Hindlimb muscle (tissue), 1 donor: ENCODE measurements around the gene PIEZO1. TPM values are rescaled to one million over a fixed set of nuclear protein-coding genes. Genes with fewer than 3 reads are reported as not detected.

ENCODE experiments used
- DNase-seq: peaks from one replicate; pipeline ENCODE4 v3.0.0-alpha.2; 2013
- polyA plus RNA-seq: library from polyadenylated mRNA; unstranded; fragments of 120-200 nt; gene quantifications from one replicate; pipeline ENCODE4 v1.2.1, GENCODE V29; 2013; ENCODE audit not compliant: insufficient read length

Gene PIEZO1
- polyA plus RNA-seq, 1 donor = 71.1 TPM

DNA sequence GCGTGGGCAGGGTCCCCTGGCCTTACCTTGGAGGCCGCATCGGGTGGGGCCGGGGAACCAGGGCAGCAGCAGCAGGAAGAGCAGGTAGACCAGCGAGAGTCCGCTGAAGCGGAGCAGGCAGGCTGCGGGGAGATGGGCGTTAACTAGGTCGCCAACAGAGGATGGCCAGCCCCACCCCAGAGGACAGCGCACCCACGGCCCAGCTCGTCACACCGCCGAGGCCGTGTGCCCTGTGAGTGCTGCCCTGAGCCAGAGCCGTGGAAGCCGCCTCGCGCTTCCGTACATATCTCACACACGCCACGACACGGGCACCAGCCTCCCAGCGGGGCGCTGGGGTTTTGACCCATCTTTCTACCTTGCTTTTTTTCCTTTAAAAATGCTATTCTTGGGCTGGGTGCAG, 35.7 kb downstream of the PIEZO1 start:
- no peak for DNase-seq

- DNase-seq = no peak
These were observed 36.7 kb downstream of the PIEZO1 start for GRCh38 chr16:88748364-88748763.

- DNase-seq = no peak
These were observed 37.3 kb downstream of the PIEZO1 start for GRCh38 chr16:88747588-88748301.

GRCh38 chr16:88746506-88746905, 38.5 kb downstream of the PIEZO1 start:
- peak; percentile 81 for DNase-seq

GRCh38 chr16:88744577-88745521, 40.2 kb downstream of the PIEZO1 start:
- DNase-seq = peak; percentile 46

DNA sequence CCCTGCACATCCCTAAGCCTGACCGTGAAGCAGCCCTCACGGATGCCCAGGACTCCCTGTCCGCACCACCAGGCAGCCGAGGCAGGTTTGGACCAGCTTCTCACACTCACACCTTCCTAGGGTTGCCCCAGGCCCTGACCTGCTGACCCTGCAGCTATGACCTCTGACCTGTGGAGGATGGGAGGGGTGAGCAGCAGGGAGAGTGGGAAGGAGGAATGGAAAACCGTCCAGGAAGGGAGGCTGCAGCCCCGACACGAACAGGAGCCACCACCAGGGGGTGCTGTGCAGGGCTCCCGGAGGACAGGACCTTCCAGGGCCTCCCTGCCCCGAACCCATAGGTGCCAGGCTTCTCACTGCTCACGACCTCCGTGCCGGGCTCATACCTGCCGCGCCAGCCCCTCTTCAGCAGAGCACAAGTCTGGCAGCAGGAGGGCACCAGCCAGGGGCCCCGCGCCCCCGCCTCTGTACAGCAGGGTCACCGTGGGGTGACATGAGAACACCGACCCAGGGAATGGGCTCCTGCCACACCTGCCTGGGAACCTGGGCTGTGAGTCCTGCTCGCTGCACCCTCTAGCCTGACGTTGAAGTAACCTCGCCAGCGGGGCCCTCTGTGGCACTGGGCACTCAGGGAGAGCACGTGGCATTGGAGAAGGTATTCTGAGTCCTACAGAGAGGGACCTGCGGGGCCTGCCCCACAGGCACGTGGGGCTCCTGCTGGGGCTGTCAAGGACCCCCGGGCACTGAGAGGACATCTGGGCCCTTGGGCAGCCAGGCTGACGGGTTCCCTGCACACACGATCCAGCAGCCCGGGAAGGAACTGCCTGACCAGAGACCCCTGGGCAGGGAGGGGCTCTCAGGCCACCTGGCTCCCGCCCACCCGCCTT, 41.1 kb downstream of the PIEZO1 start:
- no peak for DNase-seq

GRCh38 chr16:88742896-88743605, 42.0 kb downstream of the PIEZO1 start:
- DNase-seq = no peak

DNA sequence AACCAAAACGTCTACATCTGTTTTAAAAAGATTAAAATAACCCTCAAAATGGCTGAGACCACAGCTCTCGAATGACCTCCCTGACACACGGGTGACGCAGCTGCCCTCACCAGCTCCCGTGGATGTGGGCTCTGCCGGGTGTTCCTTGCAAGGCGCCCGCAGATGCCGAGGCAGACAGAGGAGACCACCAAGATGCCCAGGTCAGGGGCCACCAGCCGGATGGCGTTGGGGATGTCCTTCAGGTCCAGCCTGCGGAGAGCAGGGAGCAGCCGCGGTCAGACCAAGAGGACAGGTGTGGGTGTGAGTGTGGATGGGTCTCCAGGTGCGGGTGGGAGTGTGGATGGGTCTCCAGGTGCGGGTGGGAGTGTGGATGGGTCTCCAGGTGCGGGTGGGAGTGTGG, 43.7 kb downstream of the PIEZO1 start:
- no peak for DNase-seq

GRCh38 chr16:88740727-88741055, 44.3 kb downstream of the PIEZO1 start:
- DNase-seq = no peak

DNA sequence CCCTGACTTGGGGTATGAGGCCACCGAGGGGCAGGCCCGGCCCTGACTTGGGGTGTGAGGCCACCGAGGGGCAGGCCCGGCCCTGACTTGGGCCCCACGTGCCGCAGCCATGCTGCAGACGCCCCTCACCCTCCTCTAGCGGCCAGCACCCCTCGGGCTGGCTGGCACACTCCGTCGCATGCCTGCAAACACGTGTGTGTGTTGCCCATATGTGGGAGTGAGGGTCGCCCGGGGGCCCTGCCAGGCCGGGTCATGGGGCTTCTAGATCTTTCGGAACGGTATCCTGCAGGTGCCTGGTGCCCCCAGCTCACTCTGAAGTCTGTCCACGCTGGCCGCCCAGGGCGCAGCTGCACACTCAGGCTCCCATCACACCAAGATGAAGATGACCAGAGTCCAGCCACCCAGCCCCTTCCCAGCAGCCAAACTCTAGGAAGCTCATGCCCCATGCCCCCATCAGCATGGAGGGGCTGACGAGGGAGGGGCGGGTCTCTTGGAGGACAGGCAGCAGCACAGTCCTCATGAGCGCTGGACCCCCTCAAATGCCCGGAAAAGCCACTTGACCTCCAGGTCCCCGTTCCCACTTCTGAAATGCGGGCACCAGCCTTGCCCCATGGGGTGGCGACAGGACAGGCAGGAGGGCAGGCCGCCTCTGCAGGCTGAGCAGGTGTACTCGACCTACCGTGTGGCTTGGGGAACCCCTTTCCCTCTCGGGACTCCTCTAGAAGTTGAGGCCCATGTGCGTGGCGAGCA, 44.9 kb downstream of the PIEZO1 start:
- DNase-seq = no peak

DNA sequence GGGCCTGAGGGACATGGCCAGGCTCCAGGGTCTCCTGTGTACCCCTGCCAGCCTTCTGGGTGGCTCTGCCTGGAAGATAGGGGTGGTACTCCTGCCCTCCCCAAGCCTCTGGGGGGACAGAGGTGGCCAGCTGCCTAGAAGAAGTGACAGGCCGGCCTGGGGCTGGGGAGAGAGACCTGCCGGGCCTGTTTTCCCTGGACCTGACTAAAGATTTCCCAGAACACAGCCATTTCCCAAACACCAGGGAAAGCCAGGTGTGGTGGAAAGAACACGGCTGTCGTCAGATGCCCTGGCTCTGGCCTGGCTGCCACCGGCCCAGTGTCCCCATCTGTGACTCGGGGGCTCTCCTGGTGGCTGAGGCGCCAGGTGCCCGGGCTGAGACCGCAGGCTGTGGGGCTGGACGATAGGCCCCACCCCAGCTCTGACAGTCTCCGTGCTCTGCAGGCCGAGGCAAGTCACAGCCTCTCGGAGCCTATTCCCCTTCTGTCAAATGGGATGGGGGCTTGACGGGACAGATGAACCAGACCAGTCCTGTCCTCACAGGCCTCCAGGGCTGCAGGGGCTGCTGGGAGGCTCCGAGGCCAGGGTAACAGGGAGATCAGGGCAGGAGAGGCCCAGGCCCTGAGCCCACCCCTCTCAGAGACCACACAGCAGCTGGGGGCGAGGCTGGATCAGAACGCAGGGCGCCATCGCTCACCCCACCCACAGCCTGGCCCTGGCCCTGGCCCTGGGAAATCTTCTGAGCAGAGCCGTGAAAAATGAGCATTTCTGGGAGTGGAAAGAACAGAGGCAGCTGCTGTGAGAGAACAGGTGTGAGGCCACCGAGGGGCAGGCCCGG, 45.7 kb downstream of the PIEZO1 start:
- no peak for DNase-seq

GRCh38 chr16:88738151-88739084, 46.6 kb downstream of the PIEZO1 start:
- DNase-seq = no peak

- peak; percentile 46 for DNase-seq
These were observed 47.5 kb downstream of the PIEZO1 start for GRCh38 chr16:88737298-88738150.

DNA sequence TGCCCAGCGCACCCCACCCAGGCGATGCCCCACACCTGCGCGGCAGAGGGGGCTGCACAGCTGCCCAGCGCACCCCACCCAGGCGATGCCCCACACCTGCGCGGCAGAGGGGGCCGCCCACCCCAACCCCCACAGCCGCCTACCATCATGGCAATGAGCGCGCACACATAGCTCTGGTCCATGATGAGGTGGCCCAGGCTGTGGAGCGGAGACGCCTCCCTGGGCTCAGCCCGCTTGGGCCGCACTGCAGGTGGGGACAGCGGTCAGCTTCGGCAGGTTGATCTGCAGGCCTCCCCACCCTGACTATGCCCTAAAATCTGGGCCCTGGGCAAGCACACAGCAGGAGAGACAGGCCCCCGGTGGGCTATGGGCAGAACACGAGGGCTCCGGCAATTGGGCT, 48.5 kb downstream of the PIEZO1 start:
- DNase-seq = no peak

DNA sequence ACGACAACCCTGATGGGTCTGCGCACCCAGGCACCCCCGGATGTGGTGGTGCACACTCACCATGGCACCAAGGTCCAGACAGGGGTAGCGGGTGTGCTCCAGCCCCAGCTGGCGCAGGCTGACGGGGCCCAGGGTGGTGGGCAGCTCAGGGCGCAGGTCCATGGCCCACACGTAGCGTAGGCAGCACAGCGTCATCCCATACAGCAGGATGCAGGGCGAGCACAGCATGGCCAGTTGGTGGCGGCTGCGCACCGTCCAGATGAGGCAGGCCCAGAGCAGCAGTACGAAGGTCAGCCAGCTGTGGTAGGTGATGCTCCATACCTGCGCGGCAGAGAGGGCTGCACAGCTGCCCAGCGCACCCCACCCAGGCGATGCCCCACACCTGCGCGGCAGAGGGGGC, 48.9 kb downstream of the PIEZO1 start:
- no peak for DNase-seq

- no peak for DNase-seq
These were observed 49.4 kb downstream of the PIEZO1 start for GRCh38 chr16:88735616-88736015.

- DNase-seq = no peak
These were observed 49.9 kb downstream of the PIEZO1 start for GRCh38 chr16:88735121-88735520.

DNA sequence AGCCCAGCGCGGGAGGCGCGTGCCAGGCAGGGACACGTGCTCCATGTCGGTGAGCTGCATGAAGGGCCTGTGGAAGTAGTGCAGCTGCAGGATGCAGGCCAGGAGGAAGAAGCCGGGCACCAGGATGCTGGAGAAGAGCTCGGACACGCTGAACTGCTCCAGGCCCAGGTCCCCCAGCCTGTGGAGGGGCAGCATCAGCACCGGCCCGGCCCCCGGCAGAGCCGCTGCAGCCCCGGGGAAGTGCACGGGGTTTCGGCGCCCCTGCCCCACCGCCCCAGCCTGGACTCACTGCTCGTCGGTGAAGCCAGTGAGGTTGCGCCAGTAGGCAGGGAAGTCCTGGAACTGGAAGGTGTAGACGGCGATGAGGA, 50.7 kb downstream of the PIEZO1 start:
- DNase-seq = no peak
